ENCODE results near the gene FAF1.

- no peak for TF ChIP-seq POLR2A (IDR thresholded peaks at IDR 0.05)
- no peak for TF ChIP-seq CTCF (IDR thresholded peaks at IDR 0.05)
Observed at GRCh38 chr1:50505427-50505826, 454.6 kb downstream of the FAF1 start.
